GM21786 (cell line): ENCODE data around the gene PRDM13.
"Not testable (repeated sequence)": the region's sequence is repeated elsewhere in the genome, so short reads cannot be mapped to it uniquely, and the experiment has no call there.

Source experiments
- ATAC-seq: cut with Tn5 transposase; IDR thresholded peaks from one replicate; pipeline ENCODE4 v1.9.1; 2021; ENCODE audit not compliant: unreplicated experiment

The PRDM13 gene

GRCh38 chr6:99622044-99622443, 15.4 kb downstream of the PRDM13 start:
- ATAC-seq, result not testable (repeated sequence)

- no peak for ATAC-seq
Observed at GRCh38 chr6:99629293-99629692, 22.7 kb downstream of the PRDM13 start.

GRCh38 chr6:99637629-99638028, 31.0 kb downstream of the PRDM13 start:
- ATAC-seq, result no peak

- not testable (repeated sequence) for ATAC-seq
Observed at GRCh38 chr6:99638358-99638757, 31.7 kb downstream of the PRDM13 start.

GRCh38 chr6:99641270-99641669, 34.6 kb downstream of the PRDM13 start:
- ATAC-seq, result no peak

- ATAC-seq, result no peak
Observed at GRCh38 chr6:99645986-99646385, 39.4 kb downstream of the PRDM13 start.

GRCh38 chr6:99650091-99650571, 43.5 kb downstream of the PRDM13 start:
- ATAC-seq, result not testable (repeated sequence)

- no peak for ATAC-seq
Observed at GRCh38 chr6:99660206-99660605, 53.6 kb downstream of the PRDM13 start.

- ATAC-seq, result no peak
Observed at GRCh38 chr6:99661870-99662269, 55.2 kb downstream of the PRDM13 start.

- ATAC-seq, result no peak
Observed at GRCh38 chr6:99662616-99663015, 56.0 kb downstream of the PRDM13 start.
